ENCODE measurements around the gene BUB3. TPM values are rescaled to one million over a fixed set of nuclear protein-coding genes. Genes with fewer than 3 reads are reported as not detected.

Gene BUB3
- total and polyA plus RNA-seq, 2 of the 13 experiments (the other 11 are each of a cell fraction or from before 2014, with no cell fraction given) = 174 to 188 TPM

GRCh38 chr10:123139521-123140163, 14.6 kb upstream of the BUB3 start (continued):
- TF ChIP-seq HNRNPLL (IDR thresholded peaks at IDR 0.05; ENCODE audit: low read depth, low read length, poor library complexity, severe bottlenecking) = peak; percentile 76
- TF ChIP-seq THRA (CRISPR knock-in tag; IDR thresholded peaks at IDR 0.05; ENCODE audit: borderline replicate concordance) = peak; percentile 67; the same call in 1 of the 2 replicates
- peak; percentile 35; the same call in 1 of the 2 replicates for TF ChIP-seq KDM5B (CRISPR knock-in tag; IDR thresholded peaks at IDR 0.05; ENCODE audit: borderline replicate concordance)
- no peak for TF ChIP-seq MAFK (conservative IDR thresholded peaks at IDR 0.05 in 1 of 2, IDR thresholded peaks at IDR 0.05 in 1 of 2; ENCODE audit: low read length in 2 of 2)
- TF ChIP-seq MBNL3 (CRISPR knock-in tag; conservative IDR thresholded peaks at IDR 0.05) = no peak
- TF ChIP-seq SNAPC2 (CRISPR knock-in tag; IDR thresholded peaks at IDR 0.05) = 0 out of 2 replicates have a peak, but pooled peaks have one; percentile 47
- TF ChIP-seq RARA (CRISPR knock-in tag; IDR thresholded peaks at IDR 0.05) = 0 out of 2 replicates have a peak, but pooled peaks have one; percentile 26
- TF ChIP-seq PITX1 (CRISPR knock-in tag; IDR thresholded peaks at IDR 0.05) = peak; percentile 89
- no peak for TF ChIP-seq ZNF33B (CRISPR knock-in tag; IDR thresholded peaks at IDR 0.05)
- TF ChIP-seq SNAPC5 (CRISPR knock-in tag; IDR thresholded peaks at IDR 0.05; ENCODE audit: borderline replicate concordance) = peak; percentile 61; the same call in 1 of the 2 replicates
- TF ChIP-seq FLYWCH1 (CRISPR knock-in tag; IDR thresholded peaks at IDR 0.05) = no peak
- peak; percentile 31; the same call in 1 of the 2 replicates for TF ChIP-seq ZBTB26 (CRISPR knock-in tag; IDR thresholded peaks at IDR 0.05; ENCODE audit: borderline replicate concordance)
- TF ChIP-seq TCF7 (IDR thresholded peaks at IDR 0.05; ENCODE audit: low read depth) = 0 out of 2 replicates have a peak, but pooled peaks have one; percentile 35
- TF ChIP-seq POLR2G (IDR thresholded peaks at IDR 0.05; ENCODE audit: low read depth, low read length) = peak; percentile 35; the same call in 1 of the 2 replicates
- TF ChIP-seq REST (IDR thresholded peaks at IDR 0.05; ENCODE audit: borderline replicate concordance in 1 of 2, low read depth in 1 of 2, low read length in 2 of 2) = no peak
- peak; percentile 71 for TF ChIP-seq TOPORS (CRISPR knock-in tag; IDR thresholded peaks at IDR 0.05)
- no peak for TF ChIP-seq ZNF563 (CRISPR knock-in tag; IDR thresholded peaks at IDR 0.05)
- TF ChIP-seq ATM (IDR thresholded peaks at IDR 0.05; ENCODE audit: borderline replicate concordance) = no peak

All from HepG2 (cell line).